Activated CD4-positive, alpha-beta T cell treated with anti-CD3 and anti-CD28 coated beads for 48 hours (primary cell): Measurements from ENCODE around the gene NTSR1.

Experiments used
- DNase-seq: peaks from one replicate; pipeline ENCODE4 v3.0.0-alpha.2; 2020

NTSR1 gene

GRCh38 chr20:62775206-62775605 is 66.6 kb downstream of the NTSR1 start:
- DNase-seq = no peak

GRCh38 chr20:62776035-62776691 is 67.5 kb downstream of the NTSR1 start:
- no peak for DNase-seq

- peak; percentile 72 for DNase-seq
These were observed 68.3 kb downstream of the NTSR1 start for GRCh38 chr20:62776692-62777527.

GRCh38 chr20:62777528-62777830 is 68.8 kb downstream of the NTSR1 start:
- no peak for DNase-seq

GRCh38 chr20:62778058-62778457 is 69.4 kb downstream of the NTSR1 start:
- no peak for DNase-seq

- no peak for DNase-seq
These were observed 70.2 kb downstream of the NTSR1 start for GRCh38 chr20:62778601-62779416.

GRCh38 chr20:62779417-62779685 is 70.7 kb downstream of the NTSR1 start:
- DNase-seq = no peak

GRCh38 chr20:62780204-62780603 is 71.6 kb downstream of the NTSR1 start:
- no peak for DNase-seq

GRCh38 chr20:62780696-62781095 is 72.1 kb downstream of the NTSR1 start:
- DNase-seq = no peak

- no peak for DNase-seq
These were observed 73.7 kb downstream of the NTSR1 start for GRCh38 chr20:62782149-62782892.

GRCh38 chr20:62782893-62783278 is 74.2 kb downstream of the NTSR1 start:
- no peak for DNase-seq

GRCh38 chr20:62784497-62784896 is 75.9 kb downstream of the NTSR1 start:
- no peak for DNase-seq

GRCh38 chr20:62785393-62785792 is 76.8 kb downstream of the NTSR1 start:
- no peak for DNase-seq

GRCh38 chr20:62786157-62786556 is 77.5 kb downstream of the NTSR1 start:
- DNase-seq = no peak

GRCh38 chr20:62787321-62787720 is 78.7 kb downstream of the NTSR1 start:
- DNase-seq = no peak

GRCh38 chr20:62787866-62788265 is 79.2 kb downstream of the NTSR1 start:
- DNase-seq = no peak

GRCh38 chr20:62788607-62789006 is 80.0 kb downstream of the NTSR1 start:
- no peak for DNase-seq

GRCh38 chr20:62790075-62790474 is 81.4 kb downstream of the NTSR1 start:
- DNase-seq = no peak

- peak; percentile 85 for DNase-seq
These were observed 82.9 kb downstream of the NTSR1 start for GRCh38 chr20:62791301-62792181.

- no peak for DNase-seq
These were observed 83.7 kb downstream of the NTSR1 start for GRCh38 chr20:62792182-62792939.

- DNase-seq = no peak
These were observed 84.5 kb downstream of the NTSR1 start for GRCh38 chr20:62792940-62793756.
